GM20000 (cell line): ENCODE data around the gene ABHD17A.

Experiments
- DNase-seq: peaks from one replicate; pipeline ENCODE4 v3.0.0; 2012; ENCODE audit warnings: low spot score
- CTCF ChIP-seq: IDR thresholded peaks from 2 replicates; pipeline ENCODE4 v1.5.1; 2012; ENCODE audit warnings: mild to moderate bottlenecking, control low read depth; ENCODE audit errors: extremely low read depth, missing control alignments

Gene ABHD17A

GRCh38 chr19:1885398-1886119 lies at the start of gene ABHD17A:
Gene ABHD17A, minus strand, starts transcription at chr19:1885496. Its CDS starts 3,930 bp downstream, at chr19:1881566.
- peak; percentile 99 for DNase-seq

DNA sequence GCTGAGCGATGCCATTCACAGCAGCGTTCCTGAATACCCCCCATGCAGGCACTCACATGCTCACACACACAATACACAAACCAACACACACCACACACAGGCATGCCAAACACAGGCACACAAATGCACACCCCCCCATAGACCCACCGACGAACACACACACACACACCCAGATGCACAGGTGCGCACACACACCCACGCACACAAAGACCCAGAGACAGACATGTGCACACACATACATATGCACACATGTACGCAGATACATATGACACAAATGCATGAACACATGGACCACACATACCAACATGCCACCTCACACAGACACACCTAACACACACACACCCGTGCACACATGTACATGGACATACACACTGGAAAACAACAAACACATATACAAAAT lies 48.6 kb upstream of the ABHD17A start:
- TF ChIP-seq CTCF = no peak
- no peak for DNase-seq

DNA sequence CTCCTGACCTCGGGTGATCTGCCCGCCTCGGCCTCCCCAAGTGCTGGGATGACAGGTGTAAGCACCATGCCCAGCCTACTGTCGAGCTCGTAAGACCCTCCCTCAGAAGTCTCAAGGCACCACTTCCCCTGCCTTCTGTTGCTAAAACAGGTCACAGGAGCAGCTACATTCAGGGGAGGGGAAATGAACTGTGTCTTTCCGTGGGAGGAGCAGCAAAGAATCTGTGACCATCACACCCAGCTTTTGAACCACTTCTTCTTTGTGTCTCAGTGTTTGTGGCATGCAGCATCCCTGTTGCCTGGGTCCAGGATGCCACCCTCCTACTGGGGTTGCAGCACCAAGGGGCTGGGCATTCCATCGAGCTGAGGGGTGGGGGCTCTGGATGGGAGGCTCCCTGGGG lies 47.9 kb upstream of the ABHD17A start:
- no peak for TF ChIP-seq CTCF
- no peak for DNase-seq

GRCh38 chr19:1932395-1932794 lies 47.1 kb upstream of the ABHD17A start:
- TF ChIP-seq CTCF = no peak

GRCh38 chr19:1931445-1931844 lies 46.1 kb upstream of the ABHD17A start:
- DNase-seq = no peak
- no peak for TF ChIP-seq CTCF

More at GRCh38 chr19:1932395-1932794, 47.1 kb upstream of the ABHD17A start:
- no peak for DNase-seq

GRCh38 chr19:1929021-1929742 lies 43.9 kb upstream of the ABHD17A start:
- peak; percentile 83 for TF ChIP-seq CTCF
- DNase-seq = peak; percentile 90

GRCh38 chr19:1925544-1925943 lies 40.2 kb upstream of the ABHD17A start:
- TF ChIP-seq CTCF = no peak
- DNase-seq = no peak
